ENCODE measurements around the gene NECTIN3.
A peak's percentile ranks its signal among the peaks of the same experiment; 100 is the strongest.

The NECTIN3 gene

GRCh38 chr3:111072031-111072921 lies 660 bp downstream of the NECTIN3 start:
- Mint-ChIP-seq H3K4me1 (peaks cover 39% of the 10 kb centered on the region), H3K4me3 (peak overlapping the region; percentile 97), H3K9me3 (no peaks in the 10 kb centered on the region), H3K36me3 (peaks cover 14% of the 10 kb centered on the region), H3K27ac (peak overlapping the region; percentile 91)
- ATAC-seq, result peak; percentile 56
- DNase-seq (ENCODE audit: low spot score in 2 of 2), result peak; percentile 18 to 68

GRCh38 chr3:111073218-111073617 lies 1.6 kb downstream of the NECTIN3 start:
- H3K27ac Mint-ChIP-seq, result peak overlapping the region; percentile 91
- peaks cover 39% of the 10 kb centered on the region for H3K4me1 Mint-ChIP-seq
- DNase-seq (ENCODE audit: low spot score in 2 of 2) (no peak), ATAC-seq (no peak)
- peak overlapping the region; percentile 97 for H3K4me3 Mint-ChIP-seq
- H3K36me3 Mint-ChIP-seq, result peaks cover 14% of the 10 kb centered on the region
- no peaks in the 10 kb centered on the region for H3K9me3 Mint-ChIP-seq

- Mint-ChIP-seq H3K9me3 (no peaks in the 10 kb centered on the region), H3K4me3 (no peak overlapping the region), H3K36me3 (peaks cover 6% of the 10 kb centered on the region), H3K27ac (no peak overlapping the region), H3K4me1 (peaks cover 24% of the 10 kb centered on the region)
- no peak for ATAC-seq
- no peak for DNase-seq (ENCODE audit: low spot score in 2 of 2)
Measured at GRCh38 chr3:111076732-111077131, 5.1 kb downstream of the NECTIN3 start.

- ATAC-seq (no peak), DNase-seq (ENCODE audit: low spot score in 2 of 2) (no peak)
- peaks cover 6% of the 10 kb centered on the region for H3K36me3 Mint-ChIP-seq
- H3K9me3 Mint-ChIP-seq, result no peaks in the 10 kb centered on the region
- no peak overlapping the region for H3K27ac Mint-ChIP-seq
- no peak overlapping the region for H3K4me3 Mint-ChIP-seq
- H3K4me1 Mint-ChIP-seq, result peaks cover 24% of the 10 kb centered on the region
Measured at GRCh38 chr3:111077369-111077768, 5.8 kb downstream of the NECTIN3 start.

GRCh38 chr3:111080413-111080812 lies 8.8 kb downstream of the NECTIN3 start:
- H3K4me3 Mint-ChIP-seq, result no peak overlapping the region
- DNase-seq (ENCODE audit: low spot score in 2 of 2), result no peak
- no peaks in the 10 kb centered on the region for H3K36me3 Mint-ChIP-seq
- H3K9me3 Mint-ChIP-seq, result no peaks in the 10 kb centered on the region
- peaks cover under 1% of the 10 kb centered on the region for H3K4me1 Mint-ChIP-seq
- H3K27ac Mint-ChIP-seq, result no peak overlapping the region
- no peak for ATAC-seq

- Mint-ChIP-seq H3K4me3 (no peak overlapping the region), H3K27ac (no peak overlapping the region), H3K4me1 (no peaks in the 10 kb centered on the region), H3K36me3 (no peaks in the 10 kb centered on the region), H3K9me3 (no peaks in the 10 kb centered on the region)
- no peak for ATAC-seq
- no peak for DNase-seq (ENCODE audit: low spot score in 2 of 2)
Measured at GRCh38 chr3:111081008-111081545, 9.5 kb downstream of the NECTIN3 start.

- DNase-seq (ENCODE audit: low spot score in 2 of 2) (no peak), ATAC-seq (no peak)
- no peaks in the 10 kb centered on the region for H3K9me3 Mint-ChIP-seq
- no peaks in the 10 kb centered on the region for H3K36me3 Mint-ChIP-seq
- H3K4me3 Mint-ChIP-seq, result no peak overlapping the region
- peaks cover 8% of the 10 kb centered on the region for H3K4me1 Mint-ChIP-seq
- H3K27ac Mint-ChIP-seq, result no peak overlapping the region
Measured at GRCh38 chr3:111084911-111085310, 13.3 kb downstream of the NECTIN3 start.

GRCh38 chr3:111087924-111088469 lies 16.4 kb downstream of the NECTIN3 start:
- Mint-ChIP-seq H3K4me3 (no peak overlapping the region), H3K4me1 (peaks cover 14% of the 10 kb centered on the region), H3K9me3 (no peaks in the 10 kb centered on the region), H3K36me3 (no peaks in the 10 kb centered on the region), H3K27ac (no peak overlapping the region)
- ATAC-seq (no peak), DNase-seq (ENCODE audit: low spot score in 2 of 2) (no peak)

- Mint-ChIP-seq H3K4me3 (no peak overlapping the region), H3K27ac (no peak overlapping the region), H3K9me3 (no peaks in the 10 kb centered on the region), H3K36me3 (no peaks in the 10 kb centered on the region), H3K4me1 (peaks cover 14% of the 10 kb centered on the region)
- ATAC-seq (no peak), DNase-seq (ENCODE audit: low spot score in 2 of 2) (no peak)
Measured at GRCh38 chr3:111096487-111097209, 25.0 kb downstream of the NECTIN3 start.

GRCh38 chr3:111103807-111104206 lies 32.2 kb downstream of the NECTIN3 start:
- no peaks in the 10 kb centered on the region for H3K36me3 Mint-ChIP-seq
- ATAC-seq (no peak), DNase-seq (ENCODE audit: low spot score in 2 of 2) (no peak)
- no peak overlapping the region for H3K27ac Mint-ChIP-seq
- peaks cover 4% of the 10 kb centered on the region for H3K4me1 Mint-ChIP-seq
- no peak overlapping the region for H3K4me3 Mint-ChIP-seq
- H3K9me3 Mint-ChIP-seq, result no peaks in the 10 kb centered on the region

- Mint-ChIP-seq H3K27ac (no peak overlapping the region), H3K36me3 (no peaks in the 10 kb centered on the region), H3K9me3 (no peaks in the 10 kb centered on the region), H3K4me1 (no peaks in the 10 kb centered on the region), H3K4me3 (no peak overlapping the region)
- DNase-seq (ENCODE audit: low spot score in 2 of 2) (no peak), ATAC-seq (no peak)
Measured at GRCh38 chr3:111106993-111107661, 35.5 kb downstream of the NECTIN3 start.

GRCh38 chr3:111107662-111108035 lies 36.0 kb downstream of the NECTIN3 start:
- no peaks in the 10 kb centered on the region for H3K4me1 Mint-ChIP-seq
- H3K27ac Mint-ChIP-seq, result no peak overlapping the region
- no peak overlapping the region for H3K4me3 Mint-ChIP-seq
- H3K36me3 Mint-ChIP-seq, result no peaks in the 10 kb centered on the region
- no peaks in the 10 kb centered on the region for H3K9me3 Mint-ChIP-seq
- ATAC-seq (no peak), DNase-seq (ENCODE audit: low spot score in 2 of 2) (no peak)

GRCh38 chr3:111112913-111113312 lies 41.3 kb downstream of the NECTIN3 start:
- no peaks in the 10 kb centered on the region for H3K9me3 Mint-ChIP-seq
- no peak overlapping the region for H3K27ac Mint-ChIP-seq
- H3K36me3 Mint-ChIP-seq, result no peaks in the 10 kb centered on the region
- DNase-seq (ENCODE audit: low spot score in 2 of 2), result no peak
- no peak overlapping the region for H3K4me3 Mint-ChIP-seq
- no peaks in the 10 kb centered on the region for H3K4me1 Mint-ChIP-seq
- ATAC-seq, result no peak

GRCh38 chr3:111128884-111129283 lies 57.3 kb downstream of the NECTIN3 start:
- DNase-seq (ENCODE audit: low spot score in 2 of 2), result no peak
- H3K4me1 Mint-ChIP-seq, result no peaks in the 10 kb centered on the region
- no peak overlapping the region for H3K4me3 Mint-ChIP-seq
- no peaks in the 10 kb centered on the region for H3K36me3 Mint-ChIP-seq
- ATAC-seq, result no peak
- no peak overlapping the region for H3K27ac Mint-ChIP-seq
- H3K9me3 Mint-ChIP-seq, result no peaks in the 10 kb centered on the region

GRCh38 chr3:111130827-111131226 lies 59.2 kb downstream of the NECTIN3 start:
- DNase-seq (ENCODE audit: low spot score in 2 of 2) (no peak), ATAC-seq (no peak)
- Mint-ChIP-seq H3K4me3 (no peak overlapping the region), H3K27ac (no peak overlapping the region), H3K4me1 (no peaks in the 10 kb centered on the region), H3K36me3 (no peaks in the 10 kb centered on the region), H3K9me3 (no peaks in the 10 kb centered on the region)

Measured in stimulated activated effector memory CD8-positive, alpha-beta T cell treated with anti-CD3 and anti-CD28 coated beads, Interleukin-12 subunit alpha, Interleukin-12 subunit beta, amount 100 ng/mL, for 72 hours (primary cell).